Ovary (tissue), 9 donors: ENCODE measurements around the gene TRMT5. TPM values are rescaled to one million over a fixed set of nuclear protein-coding genes. Genes with fewer than 3 reads are reported as not detected.

Experiments used
- DNase-seq, 5 donors: peaks; one replicate each; pipeline ENCODE4 v3.0.0-alpha.2; 2019 to 2020
- H3K27ac ChIP-seq, 2 donors: fragments of 200-600 bp; one replicate each; pipeline versions ENCODE4 v1.5.1 to v1.8.0; 2019 to 2022
- H3K27me3 ChIP-seq: fragments of 200-600 bp; one replicate; pipeline ENCODE4 v1.8.0; 2022
- H3K36me3 ChIP-seq: fragments of 200-600 bp; sonication (generic); one replicate; pipeline ENCODE4 v1.5.1; 2019
- H3K4me1 ChIP-seq: one replicate; pipeline ENCODE4 v1.8.1; 2013; ENCODE audit warnings: mild to moderate bottlenecking, moderate library complexity; ENCODE audit not compliant: insufficient read depth
- H3K4me3 ChIP-seq: fragments of 200-600 bp; sonication (generic); one replicate; pipeline ENCODE4 v1.5.1; 2017
- H3K9me3 ChIP-seq, 2 donors: fragments of 200-600 bp in 1 of 2; sonication (generic) in 1 of 2; one replicate each; pipeline versions ENCODE4 v1.5.1 to v1.8.1; 2013 to 2019; ENCODE audit warnings: mild to moderate bottlenecking in 1 of 2, moderate library complexity in 1 of 2
- CTCF ChIP-seq, 3 donors: fragments of 450-650 bp in 2 of 3; fragments of 200-600 bp in 1 of 3; IDR thresholded peaks; one replicate each; pipeline versions ENCODE4 v1.5.1 to v1.8.0; 2016 to 2022; ENCODE audit warnings: antibody characterized with exemption in 3 of 3, mild to moderate bottlenecking in 1 of 3
- EP300 ChIP-seq: sonication (generic); formaldehyde crosslinking; IDR thresholded peaks from one replicate; pipeline ENCODE4 v1.6.1; 2017; ENCODE audit warnings: antibody characterized with exemption
- POLR2A ChIP-seq: fragments of 450-650 bp; IDR thresholded peaks from one replicate; pipeline ENCODE4 v1.6.1; 2017; ENCODE audit warnings: antibody characterized with exemption, mild to moderate bottlenecking, moderate library complexity
- WGBS, 3 donors: extraction: QIAGEN DNeasy Blood & Tissue Kit in 1 of 3; methylation state at CpG; one replicate each; pipeline versions ENCODE4 v1.1.5 to v1.1.7; 2013 to 2017; 5-methylcytosine and 5-hydroxymethylcytosine counted together
- intact Hi-C, 4 donors: fragments of 100-400 bp; cut with DNase I; formaldehyde crosslinking; loops; one replicate each; pipeline versions ENCODE4 v1.11.0 to v1.15.1; 2022 to 2023
- polyA plus RNA-seq, 2 donors: library from polyadenylated mRNA; stranded (reverse); fragments of 200-250 nt in 1 of 2; fragments of 350-450 nt in 1 of 2; fragmentation: Illumina TruSeq in 1 of 2; extraction: RNeasy Lipid Tissue Mini Kit (QIAGEN cat#74804) in 1 of 2; gene quantifications; one replicate each; pipeline ENCODE4 v1.2.3, GENCODE V29; 2013 to 2014
- total RNA-seq, 7 donors: library from RNA; depleted of rRNA in 2 of 7; stranded (reverse); fragments of >200 nt in 2 of 7; fragmentation: NEBNext Ultra II Directional in 3 of 7; extraction: Animal tissue kit (Norgen Biotek cat#: 25700) in 3 of 7; gene quantifications; one replicate each; pipeline versions ENCODE4 v1.1.0 to v1.2.4, GENCODE V29; 2016 to 2023
- donor health status: DM: no; HTN: no; CAD: no; lungs with moderate emphysema.
- donor health status: DM: no; HTN: no; CAD: no.
- donor health status: Bipolar disorder and iron deficiency.
- donor health status: DM: yes; HTN: yes; CAD: no.
- donor health status: DM: no; HTN: no; CAD: no.
- donor health status: DM: yes; HTN: yes; CAD: no.

TRMT5 gene
- total and polyA plus RNA-seq, 9 donors = 5.7 to 22.8 (median 15.0) TPM

DNA sequence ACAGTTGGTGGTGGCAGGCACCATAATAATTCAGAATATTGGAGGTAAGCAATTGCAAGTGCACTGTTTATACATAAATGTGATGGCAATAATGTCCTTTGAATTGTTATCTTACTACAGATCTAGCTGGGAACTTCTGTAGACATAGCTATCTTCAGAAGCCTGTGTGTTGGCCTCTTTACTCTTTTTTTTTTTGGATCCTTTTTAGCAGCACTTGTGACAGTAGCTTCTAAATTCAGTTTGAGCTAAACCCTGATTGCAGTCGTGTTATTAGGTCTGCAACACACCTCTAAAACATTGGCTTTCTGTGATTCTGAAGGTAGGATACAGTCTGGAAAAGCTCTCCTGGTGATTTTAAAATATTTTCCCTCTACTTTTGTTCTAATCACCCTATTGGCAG lies 38.7 kb upstream of the TRMT5 start:
- 81 to 85% (median 83%) methylated on average over 1 of the region's 1 CpG for WGBS, 3 donors
- no peak overlapping the region for H3K4me3 ChIP-seq
- no peaks in the 10 kb centered on the region for H3K4me1 ChIP-seq
- DNase-seq = no peak
- intact Hi-C loops = loop anchor here in 1 of 4 donors (10.0 kb wide), 1 partner anchor 395 kb away; no protein-coding TSS in a partner anchor
- no peak overlapping the region for H3K27ac ChIP-seq
- TF ChIP-seq EP300 (no peak), POLR2A (no peak), CTCF (IDR thresholded peaks at IDR 0.05) (no peak)
- no peaks in the 10 kb centered on the region for H3K27me3 ChIP-seq
- H3K36me3 ChIP-seq = no peaks in the 10 kb centered on the region
- no peaks in the 10 kb centered on the region for H3K9me3 ChIP-seq

- H3K4me1 ChIP-seq = no peaks in the 10 kb centered on the region
- intact Hi-C loops = no loop called here
- H3K9me3 ChIP-seq = no peaks in the 10 kb centered on the region
- no peaks in the 10 kb centered on the region for H3K36me3 ChIP-seq
- no peak for DNase-seq
- TF ChIP-seq CTCF (IDR thresholded peaks at IDR 0.05) (no peak), POLR2A (no peak), EP300 (no peak)
- peaks cover 2% of the 10 kb centered on the region for H3K27me3 ChIP-seq
- 95 to 96% (median 96%) methylated on average over 1 of the region's 1 CpG for WGBS, 3 donors
- no peak overlapping the region for H3K4me3 ChIP-seq
- H3K27ac ChIP-seq = no peak overlapping the region
These were observed 22.7 kb upstream of the TRMT5 start for GRCh38 chr14:61003571-61003970.

GRCh38 chr14:60999536-60999935 lies 18.7 kb upstream of the TRMT5 start:
- TF ChIP-seq POLR2A (no peak), EP300 (no peak), CTCF (IDR thresholded peaks at IDR 0.05) (no peak)
- Histone ChIP-seq H3K27me3 (peaks cover 2% of the 10 kb centered on the region), H3K4me1 (no peaks in the 10 kb centered on the region), H3K36me3 (no peaks in the 10 kb centered on the region), H3K9me3 (peaks cover 0 to 4% of the 10 kb centered on the region in 2 donors), H3K4me3 (no peak overlapping the region), H3K27ac (no peak overlapping the region)
- DNase-seq = no peak
- intact Hi-C loops = no loop called here
- 96 to 99% (median 97%) methylated on average over 2 of the region's 2 CpGs for WGBS, 3 donors

DNA sequence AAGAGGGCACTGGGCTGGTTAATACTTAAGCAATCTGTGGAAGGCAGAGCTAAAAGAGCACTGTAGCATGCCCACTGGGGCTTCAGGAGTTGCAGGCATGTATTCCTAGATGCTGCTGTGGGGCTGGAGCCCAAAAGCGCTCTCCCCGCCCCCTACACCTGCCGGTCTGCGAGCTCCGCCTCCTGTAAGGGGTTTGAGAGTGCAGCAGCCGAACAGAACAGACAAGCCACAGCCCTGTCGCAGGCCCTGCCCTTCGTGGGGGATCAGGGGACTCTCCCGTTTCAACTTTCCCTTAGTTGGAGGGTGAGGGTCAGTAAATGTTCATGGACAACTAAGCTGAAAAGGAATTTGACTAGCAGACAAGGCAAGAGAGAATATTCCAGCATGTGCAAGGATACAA lies 17.7 kb upstream of the TRMT5 start:
- DNase-seq = no peak
- Histone ChIP-seq H3K4me3 (no peak overlapping the region), H3K4me1 (no peaks in the 10 kb centered on the region), H3K9me3 (peaks cover 0 to 4% of the 10 kb centered on the region in 2 donors), H3K27me3 (peaks cover 2% of the 10 kb centered on the region), H3K36me3 (no peaks in the 10 kb centered on the region), H3K27ac (no peak overlapping the region)
- TF ChIP-seq EP300 (no peak), POLR2A (no peak), CTCF (IDR thresholded peaks at IDR 0.05) (no peak)
- intact Hi-C loops = no loop called here
- 85 to 96% (median 91%) methylated on average over 9 of the region's 9 CpGs for WGBS, 3 donors
